Left lung (tissue), 10 donors: ENCODE data around the gene AGT. TPM values are rescaled to one million over a fixed set of nuclear protein-coding genes. Genes with fewer than 3 reads are reported as not detected.
"Not testable (repeated sequence)": the region's sequence is repeated elsewhere in the genome, so short reads cannot be mapped to it uniquely, and the experiment has no call there.

Source experiments
- ATAC-seq: fragments of 200-7000 bp; cut with Tn5 transposase; one replicate; pipeline ENCODE4 v1.9.1; 2020; ENCODE audit warnings: moderate library complexity
- DNase-seq, 4 donors: peaks; one replicate each; pipeline ENCODE4 v3.0.0-alpha.2; 2013 to 2020
- H3K27ac ChIP-seq, 2 donors: fragments of 200-600 bp; sonication (generic) in 1 of 2; one replicate each; pipeline versions ENCODE4 v1.5.0 to v1.8.0; 2020 to 2021
- H3K27me3 ChIP-seq, 2 donors: fragments of 200-600 bp; sonication (generic) in 1 of 2; one replicate each; pipeline versions ENCODE4 v1.5.0 to v1.8.0; 2020 to 2021
- H3K36me3 ChIP-seq, 2 donors: fragments of 200-600 bp; sonication (generic) in 1 of 2; one replicate each; pipeline versions ENCODE4 v1.5.0 to v1.8.0; 2020 to 2021
- H3K4me1 ChIP-seq, 2 donors: fragments of 200-600 bp; one replicate each; pipeline ENCODE4 v1.8.0; 2021
- H3K4me3 ChIP-seq, 2 donors: fragments of 200-600 bp; sonication (generic) in 1 of 2; one replicate each; pipeline versions ENCODE4 v1.5.0 to v1.8.0; 2020 to 2021; ENCODE audit warnings: mild to moderate bottlenecking in 1 of 2
- H3K9me3 ChIP-seq, 2 donors: fragments of 200-600 bp; sonication (generic) in 1 of 2; one replicate each; pipeline versions ENCODE4 v1.5.0 to v1.8.0; 2020 to 2021
- intact Hi-C, 2 donors: fragments of 100-400 bp; cut with DNase I; formaldehyde crosslinking; loops; one replicate each; pipeline versions ENCODE4 v1.11.2 to v1.14.2; 2022
- polyA plus RNA-seq, 6 donors: library from polyadenylated mRNA; unstranded; fragments of 120-200 nt; gene quantifications; one replicate each; pipeline ENCODE4 v1.2.1, GENCODE V29; 2013; ENCODE audit not compliant: insufficient read length in 6 of 6
- total RNA-seq, 2 donors: library from RNA; stranded (reverse); fragmentation: NEBNext Ultra II Directional; extraction: Animal tissue kit (Norgen Biotek cat#: 25700); gene quantifications; one replicate each; pipeline ENCODE4 v1.2.1, GENCODE V29; 2021
- TF ChIP-seq, protein P1 (sequence below), 2 donors: fragments of 200-600 bp; sonication (generic) in 1 of 2; IDR thresholded peaks; one replicate each; pipeline versions ENCODE4 v1.5.0 to v1.8.0; 2021; ENCODE audit warnings: antibody characterized with exemption in 2 of 2
- donor health status: DM: no; HTN: yes; CAD: no.
- donor health status: DM: no; HTN: no; CAD: no.

Gene AGT
- total and polyA plus RNA-seq, 8 donors = 0.28 to 2.9 (median 0.71) TPM

GRCh38 chr1:230717251-230717650 lies 3.3 kb upstream of the AGT start:
- intact Hi-C loops = no loop called here
- TF ChIP-seq, protein P1, sequence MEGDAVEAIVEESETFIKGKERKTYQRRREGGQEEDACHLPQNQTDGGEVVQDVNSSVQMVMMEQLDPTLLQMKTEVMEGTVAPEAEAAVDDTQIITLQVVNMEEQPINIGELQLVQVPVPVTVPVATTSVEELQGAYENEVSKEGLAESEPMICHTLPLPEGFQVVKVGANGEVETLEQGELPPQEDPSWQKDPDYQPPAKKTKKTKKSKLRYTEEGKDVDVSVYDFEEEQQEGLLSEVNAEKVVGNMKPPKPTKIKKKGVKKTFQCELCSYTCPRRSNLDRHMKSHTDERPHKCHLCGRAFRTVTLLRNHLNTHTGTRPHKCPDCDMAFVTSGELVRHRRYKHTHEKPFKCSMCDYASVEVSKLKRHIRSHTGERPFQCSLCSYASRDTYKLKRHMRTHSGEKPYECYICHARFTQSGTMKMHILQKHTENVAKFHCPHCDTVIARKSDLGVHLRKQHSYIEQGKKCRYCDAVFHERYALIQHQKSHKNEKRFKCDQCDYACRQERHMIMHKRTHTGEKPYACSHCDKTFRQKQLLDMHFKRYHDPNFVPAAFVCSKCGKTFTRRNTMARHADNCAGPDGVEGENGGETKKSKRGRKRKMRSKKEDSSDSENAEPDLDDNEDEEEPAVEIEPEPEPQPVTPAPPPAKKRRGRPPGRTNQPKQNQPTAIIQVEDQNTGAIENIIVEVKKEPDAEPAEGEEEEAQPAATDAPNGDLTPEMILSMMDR (IDR thresholded peaks at IDR 0.05) = no peak
- H3K36me3 ChIP-seq = no peaks in the 10 kb centered on the region

DNA sequence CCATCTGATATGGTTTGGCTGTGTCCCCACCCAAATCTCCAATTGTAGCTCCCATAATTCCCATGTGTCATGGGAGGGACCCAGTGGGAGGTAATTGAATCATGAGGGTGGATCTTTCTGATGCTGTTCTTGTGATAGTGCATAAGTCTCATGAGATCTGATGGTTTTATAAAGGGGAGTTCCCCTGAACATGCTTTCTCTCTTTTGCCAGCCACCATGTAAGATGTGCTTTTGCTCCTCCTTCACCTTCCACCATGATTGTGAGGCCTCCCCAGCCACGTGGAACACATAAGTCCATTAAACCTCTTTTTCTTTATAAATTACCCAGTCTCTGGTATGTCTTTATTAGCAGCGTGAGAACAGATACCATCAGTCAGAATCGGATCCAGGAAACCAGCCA lies 2.5 kb upstream of the AGT start:
- H3K27ac ChIP-seq, intact Hi-C loops, H3K4me3 ChIP-seq, DNase-seq, H3K9me3 ChIP-seq, ATAC-seq, H3K36me3 ChIP-seq, H3K4me1 ChIP-seq: not testable (repeated sequence)
- H3K27me3 ChIP-seq = peaks cover 0 to 14% of the 10 kb centered on the region in 2 donors

More at GRCh38 chr1:230717251-230717650, 3.3 kb upstream of the AGT start:
- Histone ChIP-seq H3K4me3 (no peak overlapping the region), H3K4me1 (no peaks in the 10 kb centered on the region), H3K9me3 (peaks cover 0 to 8% of the 10 kb centered on the region in 2 donors), H3K27me3 (peaks cover 0 to 14% of the 10 kb centered on the region in 2 donors), H3K27ac (no peak overlapping the region)
- no peak for DNase-seq
- no peak for ATAC-seq

DNA sequence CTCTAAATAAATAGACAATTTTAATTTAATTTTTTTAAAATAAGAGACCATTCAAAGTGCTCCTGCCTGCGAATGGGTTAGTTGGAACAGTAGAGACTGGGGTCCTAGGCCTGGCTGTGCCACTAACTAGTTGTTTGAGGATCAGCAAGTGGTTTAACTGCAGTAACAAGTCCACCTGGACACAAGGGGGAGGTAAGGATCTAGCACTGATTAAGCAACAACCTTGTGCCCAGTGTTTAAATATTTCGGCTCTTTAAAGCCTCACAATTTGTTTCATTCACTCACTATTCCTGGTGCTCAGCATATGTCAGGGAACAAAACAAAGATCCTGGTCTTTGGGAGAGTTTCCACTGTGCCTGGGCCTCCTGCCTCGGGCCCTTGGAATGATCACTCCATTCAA lies 1.6 kb upstream of the AGT start:
- no peaks in the 10 kb centered on the region for H3K4me1 ChIP-seq
- no peak overlapping the region for H3K4me3 ChIP-seq
- intact Hi-C loops = no loop called here
- ATAC-seq (no peak), DNase-seq (no peak)
- H3K27ac ChIP-seq = no peak overlapping the region
- H3K36me3 ChIP-seq = no peaks in the 10 kb centered on the region
- no peaks in the 10 kb centered on the region for H3K9me3 ChIP-seq
- TF ChIP-seq, protein P1 (IDR thresholded peaks at IDR 0.05) = no peak
- peaks cover 0 to 14% of the 10 kb centered on the region in 2 donors for H3K27me3 ChIP-seq

DNA sequence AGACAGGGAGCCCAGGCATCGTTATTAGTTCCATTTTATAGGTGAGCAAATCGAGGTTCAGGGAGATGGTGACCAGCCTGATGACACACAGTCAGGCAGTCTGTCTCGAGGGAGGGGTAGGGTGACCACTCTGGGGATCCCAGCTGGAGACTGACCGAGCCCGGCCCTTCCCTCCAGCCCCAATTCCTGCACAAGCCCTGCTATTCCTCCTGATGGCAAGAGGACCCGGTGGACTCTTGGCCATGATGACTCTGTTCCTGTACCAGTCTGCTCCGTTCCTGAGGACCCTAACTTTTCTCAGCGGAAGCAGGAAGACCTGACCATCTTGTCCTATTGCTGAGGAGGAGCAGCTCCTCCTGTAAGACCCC lies 391 bp downstream of the AGT start:
- TF ChIP-seq, protein P1 (IDR thresholded peaks at IDR 0.05) = no peak
- intact Hi-C loops = no loop called here
- H3K9me3 ChIP-seq = no peaks in the 10 kb centered on the region
- no peaks in the 10 kb centered on the region for H3K4me1 ChIP-seq
- H3K27me3 ChIP-seq = peaks cover 0 to 14% of the 10 kb centered on the region in 2 donors
- no peak overlapping the region for H3K27ac ChIP-seq
- ATAC-seq (no peak), DNase-seq (no peak)
- no peak overlapping the region for H3K4me3 ChIP-seq
- no peaks in the 10 kb centered on the region for H3K36me3 ChIP-seq

- H3K4me3 ChIP-seq = no peak overlapping the region
- no peak for ATAC-seq
- no peaks in the 10 kb centered on the region for H3K4me1 ChIP-seq
- no peak overlapping the region for H3K27ac ChIP-seq
- no peak for DNase-seq
- intact Hi-C loops = no loop called here
- no peaks in the 10 kb centered on the region for H3K36me3 ChIP-seq
- TF ChIP-seq, protein P1 (IDR thresholded peaks at IDR 0.05) = no peak
- no peaks in the 10 kb centered on the region for H3K9me3 ChIP-seq
- peaks cover 0 to 14% of the 10 kb centered on the region in 2 donors for H3K27me3 ChIP-seq
Observed at GRCh38 chr1:230713138-230713537, 784 bp downstream of the AGT start.

DNA sequence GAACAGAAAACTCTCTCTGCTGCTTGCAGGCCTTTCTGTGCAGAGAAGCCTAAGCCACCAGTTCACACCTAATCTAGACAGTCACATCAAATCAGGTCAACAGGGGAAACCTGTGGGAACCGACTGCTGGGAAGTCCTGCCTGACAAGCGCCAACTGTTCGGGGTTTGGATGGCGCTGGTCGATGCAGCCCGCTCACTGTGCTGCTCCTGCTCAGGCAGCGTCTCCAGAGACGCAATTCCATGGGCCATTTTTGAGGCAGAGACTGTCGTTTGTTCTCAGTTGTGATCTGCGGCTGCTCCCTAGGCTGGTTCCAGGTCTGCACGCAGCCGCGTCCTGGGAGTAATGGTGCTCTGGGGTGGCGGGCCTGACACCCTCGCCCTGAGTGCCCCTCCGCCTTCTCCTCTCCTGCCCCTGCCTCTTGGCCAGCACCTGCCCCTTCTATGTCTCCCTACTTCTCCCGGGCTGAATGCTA lies 1.4 kb downstream of the AGT start:
- no peaks in the 10 kb centered on the region for H3K4me1 ChIP-seq
- H3K27ac ChIP-seq = no peak overlapping the region
- TF ChIP-seq, protein P1 (IDR thresholded peaks at IDR 0.05) = no peak
- no peaks in the 10 kb centered on the region for H3K9me3 ChIP-seq
- ATAC-seq (no peak), DNase-seq (no peak)
- H3K36me3 ChIP-seq = no peaks in the 10 kb centered on the region
- no peak overlapping the region for H3K4me3 ChIP-seq
- intact Hi-C loops = no loop called here
- H3K27me3 ChIP-seq = peaks cover 0 to 14% of the 10 kb centered on the region in 2 donors
